NB4 (cell line): ENCODE measurements around the gene SNRNP70.

Source experiments
- DNase-seq: peaks from one replicate; pipeline ENCODE4 v3.0.0; 2010; ENCODE audit warnings: low read depth
- H3K4me3 ChIP-seq: one replicate; pipeline ENCODE4 v1.5.1; 2011; ENCODE audit warnings: mild to moderate bottlenecking, low read depth, low read length, moderate library complexity
- MYC ChIP-seq: IDR thresholded peaks from 2 replicates; pipeline ENCODE4 v1.6.1; 2011; ENCODE audit warnings: low read depth, low read length
- POLR2A ChIP-seq: IDR thresholded peaks from 2 replicates; pipeline ENCODE4 v1.6.1; 2011; ENCODE audit warnings: mild to moderate bottlenecking; ENCODE audit not compliant: insufficient read length; ENCODE audit errors: extremely low read depth
- TF ChIP-seq, protein P1 (sequence below): IDR thresholded peaks from one replicate; pipeline ENCODE4 v1.5.1; 2012; ENCODE audit warnings: low read depth, low read length
- TF ChIP-seq, protein P2 (sequence below): IDR thresholded peaks from 2 replicates; pipeline ENCODE4 v1.6.1; 2011; ENCODE audit warnings: low read depth, low read length

SNRNP70 gene

DNA sequence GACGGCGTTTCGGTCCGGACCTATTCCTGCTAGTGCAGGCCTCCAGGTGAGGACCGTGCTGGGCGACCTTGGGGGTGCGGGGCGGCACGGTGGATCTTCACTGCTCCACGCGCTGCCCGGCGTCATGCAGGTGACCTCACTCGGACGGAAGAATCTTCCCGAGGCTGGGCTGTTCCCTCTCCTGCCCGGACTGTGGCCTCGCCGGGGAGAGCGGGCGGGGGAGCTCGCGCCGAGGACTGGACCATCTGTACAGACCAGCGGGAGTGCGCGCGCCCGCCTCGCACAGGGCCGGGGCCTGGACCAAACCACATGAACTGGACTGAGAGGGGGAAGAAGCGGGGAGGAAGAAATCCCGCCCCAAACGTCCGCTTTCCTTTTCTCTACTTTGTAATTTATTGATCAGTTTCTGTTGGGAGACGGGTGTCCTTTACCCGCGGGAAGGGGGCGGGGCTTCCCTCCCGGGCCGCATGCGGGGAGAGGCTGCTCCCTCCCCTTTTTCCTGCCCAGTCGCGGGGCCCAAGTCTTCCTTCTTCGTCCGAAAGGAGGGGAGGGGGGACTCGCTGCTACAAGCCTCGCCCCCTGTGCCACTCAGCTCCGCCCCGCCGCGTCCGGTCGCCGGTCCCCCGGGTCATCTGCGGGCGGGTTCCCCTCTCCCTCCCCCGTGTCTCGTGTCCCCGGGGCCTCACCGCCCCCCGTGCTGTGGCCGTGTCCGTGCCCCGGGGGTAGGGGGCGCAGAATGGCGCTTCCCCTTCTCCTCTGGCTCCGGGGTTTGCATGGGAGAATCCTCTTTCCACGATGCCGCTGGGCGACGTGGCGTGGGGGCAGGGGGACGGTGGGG is 65.1 kb downstream of the SNRNP70 start:
- peak; percentile 83 for DNase-seq
- peak; percentile 60 for TF ChIP-seq MYC
- TF ChIP-seq, protein P1, sequence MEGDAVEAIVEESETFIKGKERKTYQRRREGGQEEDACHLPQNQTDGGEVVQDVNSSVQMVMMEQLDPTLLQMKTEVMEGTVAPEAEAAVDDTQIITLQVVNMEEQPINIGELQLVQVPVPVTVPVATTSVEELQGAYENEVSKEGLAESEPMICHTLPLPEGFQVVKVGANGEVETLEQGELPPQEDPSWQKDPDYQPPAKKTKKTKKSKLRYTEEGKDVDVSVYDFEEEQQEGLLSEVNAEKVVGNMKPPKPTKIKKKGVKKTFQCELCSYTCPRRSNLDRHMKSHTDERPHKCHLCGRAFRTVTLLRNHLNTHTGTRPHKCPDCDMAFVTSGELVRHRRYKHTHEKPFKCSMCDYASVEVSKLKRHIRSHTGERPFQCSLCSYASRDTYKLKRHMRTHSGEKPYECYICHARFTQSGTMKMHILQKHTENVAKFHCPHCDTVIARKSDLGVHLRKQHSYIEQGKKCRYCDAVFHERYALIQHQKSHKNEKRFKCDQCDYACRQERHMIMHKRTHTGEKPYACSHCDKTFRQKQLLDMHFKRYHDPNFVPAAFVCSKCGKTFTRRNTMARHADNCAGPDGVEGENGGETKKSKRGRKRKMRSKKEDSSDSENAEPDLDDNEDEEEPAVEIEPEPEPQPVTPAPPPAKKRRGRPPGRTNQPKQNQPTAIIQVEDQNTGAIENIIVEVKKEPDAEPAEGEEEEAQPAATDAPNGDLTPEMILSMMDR: no peak
- peak overlapping the region; percentile 62 for H3K4me3 ChIP-seq

DNA sequence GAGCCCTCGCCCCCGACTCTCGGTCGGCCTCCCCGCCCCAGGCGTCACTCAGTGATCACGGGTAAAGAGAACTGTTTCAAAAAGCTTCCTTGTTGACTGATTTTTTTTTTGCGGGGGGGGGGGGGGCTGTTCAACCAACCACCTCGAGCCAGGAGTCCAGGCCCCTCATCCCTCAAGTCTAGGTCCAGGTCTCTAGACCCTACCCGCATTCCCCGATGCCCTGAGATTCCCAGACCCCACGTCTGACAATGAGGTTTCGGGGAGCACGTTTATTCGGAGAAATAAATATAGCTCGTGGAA is 65.6 kb downstream of the SNRNP70 start:
- no peak for TF ChIP-seq POLR2A
- 0 out of 2 replicates have a peak, but pooled peaks have one; percentile 1 for TF ChIP-seq MYC
- TF ChIP-seq, protein P2, sequence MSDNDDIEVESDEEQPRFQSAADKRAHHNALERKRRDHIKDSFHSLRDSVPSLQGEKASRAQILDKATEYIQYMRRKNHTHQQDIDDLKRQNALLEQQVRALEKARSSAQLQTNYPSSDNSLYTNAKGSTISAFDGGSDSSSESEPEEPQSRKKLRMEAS: no peak
- TF ChIP-seq, protein P1: no peak
- no peak overlapping the region for H3K4me3 ChIP-seq
- DNase-seq: no peak

DNA sequence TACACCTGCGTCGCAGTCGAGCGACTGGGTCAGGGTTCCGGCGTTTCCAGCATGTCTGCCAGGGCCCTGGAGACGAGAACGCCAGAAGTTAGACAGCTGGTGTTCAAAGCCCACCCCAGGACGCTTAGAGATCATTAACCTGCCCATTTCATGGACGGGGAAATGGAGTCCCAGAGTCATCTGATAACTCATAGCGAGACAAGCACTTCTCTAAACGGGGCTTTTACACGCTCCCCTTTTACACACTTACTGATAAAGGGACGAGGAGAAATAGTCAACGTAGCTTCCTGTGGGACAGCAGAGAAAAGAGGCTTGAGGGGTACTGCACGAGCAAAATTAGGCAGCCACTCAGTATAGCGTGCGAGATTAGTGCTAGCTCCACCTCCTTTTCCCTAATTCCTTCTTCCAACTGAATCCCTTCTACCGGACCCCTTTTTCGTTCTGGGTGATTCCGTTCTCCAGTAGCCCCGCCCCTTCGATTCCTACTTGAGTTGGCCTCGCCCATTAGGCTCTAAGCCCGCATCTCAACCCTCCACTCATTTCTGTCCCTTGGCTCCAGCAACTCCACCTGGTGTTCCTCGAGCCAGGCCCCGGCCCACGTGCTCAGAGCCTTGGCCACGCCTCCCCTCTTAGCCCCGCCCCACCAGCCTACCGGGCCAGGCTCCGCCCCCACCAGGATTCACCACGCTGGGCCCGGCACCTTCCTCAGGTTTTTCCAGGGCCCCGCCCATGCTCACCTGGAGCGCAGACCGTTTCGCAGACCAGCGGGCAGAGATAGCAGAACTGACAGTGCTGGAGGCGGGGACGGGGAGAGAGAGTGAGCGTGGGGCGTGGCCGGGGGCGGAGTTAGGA is 66.2 kb downstream of the SNRNP70 start:
- H3K4me3 ChIP-seq: no peak overlapping the region

DNA sequence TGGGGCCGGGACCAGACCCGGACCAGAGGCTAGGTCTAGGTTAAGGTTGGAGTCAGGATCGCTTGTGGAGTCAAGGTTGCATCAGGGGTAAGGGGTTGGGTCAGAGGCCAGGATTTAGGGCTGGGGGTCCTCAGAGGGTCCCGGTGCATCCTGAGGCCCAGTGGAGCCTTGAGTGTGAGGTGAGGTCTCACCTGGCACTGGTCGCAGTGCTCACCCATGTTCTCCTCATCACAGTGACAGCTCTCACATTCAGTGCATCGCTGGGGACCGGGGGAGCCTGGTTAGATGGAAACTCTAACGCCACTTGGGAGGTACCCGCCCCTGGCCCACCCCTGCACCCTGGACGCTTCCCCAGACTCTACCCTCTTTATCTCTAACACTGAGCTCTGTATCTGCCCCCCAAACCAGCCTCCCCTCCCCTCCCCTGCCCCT is 66.9 kb downstream of the SNRNP70 start:
- TF ChIP-seq, protein P1: no peak
- TF ChIP-seq, protein P2: no peak
- no peak for TF ChIP-seq POLR2A
- no peak for TF ChIP-seq MYC
- no peak for DNase-seq
- H3K4me3 ChIP-seq: no peak overlapping the region

More for the DNA sequence above, 66.2 kb downstream of the SNRNP70 start:
- peak; percentile 35 for DNase-seq
- TF ChIP-seq MYC: peak; percentile 46
- TF ChIP-seq, protein P1: no peak
- TF ChIP-seq, protein P2: peak; percentile 74
- TF ChIP-seq POLR2A: no peak

DNA sequence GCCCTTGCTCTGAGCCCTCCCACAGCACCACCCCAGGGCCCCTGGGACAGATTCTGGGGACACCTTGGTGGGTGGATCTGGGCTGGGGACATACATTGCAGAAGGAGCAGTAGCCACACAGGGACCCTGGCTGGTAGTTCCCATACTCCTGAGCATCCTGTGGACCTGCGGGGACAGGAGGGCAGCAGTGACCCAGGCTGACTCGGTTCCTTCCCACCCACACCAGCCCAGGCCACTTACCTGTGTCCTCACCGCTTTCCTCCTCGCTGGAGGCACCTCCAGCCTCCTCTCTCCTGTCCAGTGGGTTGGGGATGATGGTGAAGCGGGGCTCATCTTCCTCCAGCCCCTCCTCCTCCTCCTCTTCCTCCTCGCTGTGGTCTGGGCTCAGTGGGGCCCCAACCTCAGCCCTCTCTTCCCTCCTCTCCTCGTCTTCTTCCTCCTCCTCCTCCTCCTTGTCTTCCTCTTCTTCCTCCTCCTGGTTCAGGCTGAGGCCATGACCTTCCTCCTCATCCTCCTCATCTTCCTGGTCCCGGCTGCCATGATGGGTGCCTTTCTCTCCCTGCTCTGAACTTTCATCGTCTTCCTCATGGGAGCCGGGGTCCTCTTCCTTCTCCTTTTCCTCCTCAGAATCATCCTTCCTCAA is 68.0 kb downstream of the SNRNP70 start:
- TF ChIP-seq, protein P1: no peak
- TF ChIP-seq, protein P2: no peak
- TF ChIP-seq POLR2A (no peak), MYC (no peak)
- DNase-seq: no peak
- H3K4me3 ChIP-seq: no peak overlapping the region
